HG02884 (cell line): ENCODE measurements around the gene KIF6.

Experiments
- ATAC-seq: cut with Tn5 transposase; IDR thresholded peaks from one replicate; pipeline ENCODE4 v1.9.1; 2021; ENCODE audit warnings: mild to moderate bottlenecking, moderate library complexity; ENCODE audit not compliant: unreplicated experiment

Gene KIF6, protein sequence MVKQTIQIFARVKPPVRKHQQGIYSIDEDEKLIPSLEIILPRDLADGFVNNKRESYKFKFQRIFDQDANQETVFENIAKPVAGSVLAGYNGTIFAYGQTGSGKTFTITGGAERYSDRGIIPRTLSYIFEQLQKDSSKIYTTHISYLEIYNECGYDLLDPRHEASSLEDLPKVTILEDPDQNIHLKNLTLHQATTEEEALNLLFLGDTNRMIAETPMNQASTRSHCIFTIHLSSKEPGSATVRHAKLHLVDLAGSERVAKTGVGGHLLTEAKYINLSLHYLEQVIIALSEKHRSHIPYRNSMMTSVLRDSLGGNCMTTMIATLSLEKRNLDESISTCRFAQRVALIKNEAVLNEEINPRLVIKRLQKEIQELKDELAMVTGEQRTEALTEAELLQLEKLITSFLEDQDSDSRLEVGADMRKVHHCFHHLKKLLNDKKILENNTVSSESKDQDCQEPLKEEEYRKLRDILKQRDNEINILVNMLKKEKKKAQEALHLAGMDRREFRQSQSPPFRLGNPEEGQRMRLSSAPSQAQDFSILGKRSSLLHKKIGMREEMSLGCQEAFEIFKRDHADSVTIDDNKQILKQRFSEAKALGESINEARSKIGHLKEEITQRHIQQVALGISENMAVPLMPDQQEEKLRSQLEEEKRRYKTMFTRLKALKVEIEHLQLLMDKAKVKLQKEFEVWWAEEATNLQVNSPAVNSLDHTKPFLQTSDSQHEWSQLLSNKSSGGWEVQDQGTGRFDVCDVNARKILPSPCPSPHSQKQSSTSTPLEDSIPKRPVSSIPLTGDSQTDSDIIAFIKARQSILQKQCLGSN

DNA sequence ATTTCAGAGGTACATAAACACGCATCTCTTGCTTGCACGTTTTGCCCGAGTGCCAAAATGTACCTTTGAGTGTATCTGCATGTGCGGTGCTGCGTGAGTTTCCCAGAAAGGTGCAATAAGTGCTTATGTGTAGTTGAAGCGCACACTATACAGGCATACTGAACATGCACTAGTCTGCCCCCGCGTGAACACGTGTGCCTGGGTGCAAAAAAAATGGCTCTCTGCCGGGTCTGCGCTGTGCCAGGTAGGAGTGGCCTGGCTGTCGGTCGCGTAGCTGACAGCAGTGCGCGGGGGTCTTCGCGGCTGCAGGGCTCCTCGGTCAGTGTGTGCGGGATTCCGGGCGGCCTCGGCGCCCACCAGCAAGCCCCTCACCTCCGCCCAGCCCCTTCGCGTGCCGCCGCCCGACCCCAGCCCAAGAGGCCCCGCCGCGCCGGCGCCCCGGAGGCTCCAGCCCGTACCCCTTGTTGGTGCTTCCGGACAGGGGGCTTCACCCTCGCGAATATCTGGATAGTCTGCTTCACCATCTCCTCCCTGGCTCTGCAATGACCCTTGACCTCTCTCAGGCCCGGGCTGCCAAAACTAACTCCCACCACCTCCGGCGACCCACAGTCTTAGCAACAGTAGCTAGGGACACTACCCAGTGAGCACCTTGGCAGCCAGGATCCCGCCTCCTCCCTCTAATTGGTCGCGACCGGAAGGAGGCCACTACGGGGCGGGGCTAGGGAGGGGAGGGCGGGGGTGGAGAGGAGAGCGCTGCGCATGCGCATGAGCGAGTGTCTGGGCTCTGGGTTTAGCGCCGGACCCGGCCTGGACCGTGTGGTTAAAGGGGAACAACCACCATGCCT, at the start of gene KIF6:
KIF6 (minus strand) TSS at position 622 of the 845 bp plus-strand sequence; CDS start at position 524, 98 bp downstream.
- peak; percentile 99 for ATAC-seq

DNA sequence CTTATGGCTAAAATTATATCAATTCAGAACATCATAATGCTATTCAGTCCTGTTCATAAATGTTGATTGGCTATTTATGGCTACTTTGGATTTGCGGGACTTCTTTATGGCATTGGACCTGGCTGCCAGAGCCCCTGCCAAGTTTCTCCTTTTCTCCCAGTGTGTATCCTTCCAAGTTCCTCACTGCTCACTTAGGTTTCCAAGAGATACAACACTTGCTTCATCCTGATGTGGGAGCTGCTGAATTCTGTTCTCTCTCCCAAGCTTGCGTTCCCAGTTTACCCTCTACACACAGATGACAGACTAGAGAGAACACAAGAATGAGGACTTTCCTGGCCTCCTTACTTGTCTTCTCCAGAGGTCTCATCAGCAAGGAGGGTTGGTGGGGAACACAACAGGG, 48.6 kb upstream of the KIF6 start:
- ATAC-seq = no peak

DNA sequence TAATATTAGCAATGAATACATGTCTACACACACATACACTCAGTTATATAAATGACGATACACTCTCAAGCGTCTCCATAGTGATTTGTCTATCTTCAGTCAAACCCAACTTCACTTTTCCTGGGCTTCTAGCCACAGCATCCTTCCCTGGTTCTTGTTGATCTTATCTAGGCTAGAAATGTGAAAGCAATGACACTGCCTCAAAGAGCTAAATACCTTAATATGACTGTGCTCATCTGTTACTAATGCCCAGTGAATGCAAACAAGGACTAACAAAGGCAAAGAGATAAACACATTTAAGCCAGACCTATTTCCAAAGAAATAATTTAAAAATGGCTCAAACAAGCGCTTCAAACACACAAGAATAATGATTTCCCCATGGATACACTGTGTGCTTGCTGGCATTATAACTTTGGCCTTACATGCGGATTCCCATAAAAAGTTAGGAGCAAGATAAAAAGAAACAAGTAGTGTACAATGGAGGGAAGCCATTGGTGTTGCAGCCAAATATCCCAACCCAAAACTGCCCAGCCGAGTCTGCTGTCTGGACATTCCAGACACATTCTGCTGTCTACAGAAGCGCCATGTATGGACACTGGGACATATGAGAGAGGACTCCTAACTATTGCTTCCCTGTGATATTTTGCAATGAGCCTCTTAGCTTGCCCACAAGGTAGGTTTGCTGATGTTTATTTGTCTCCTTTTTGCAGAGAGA, 47.5 kb upstream of the KIF6 start:
- ATAC-seq = no peak

DNA sequence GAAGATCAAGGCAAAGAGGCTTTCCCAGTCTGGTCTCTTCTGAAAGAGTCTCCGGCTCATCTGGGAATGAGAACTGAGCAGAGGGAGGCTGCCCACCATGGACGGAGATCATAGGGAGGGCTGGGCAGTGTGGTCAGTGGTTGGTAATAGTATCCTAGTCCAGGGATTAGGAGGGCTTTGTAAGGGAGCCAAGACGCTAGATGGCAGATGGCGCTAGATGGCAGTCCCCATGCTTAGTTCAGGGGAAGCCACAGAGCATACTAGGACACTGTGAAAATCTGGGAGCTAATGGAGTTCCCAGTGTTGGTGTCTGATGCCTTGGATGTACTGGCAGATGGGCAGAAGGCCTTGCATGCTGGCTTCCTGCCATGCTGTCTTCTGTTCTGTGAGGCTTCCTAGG, 45.2 kb upstream of the KIF6 start:
- no peak for ATAC-seq

DNA sequence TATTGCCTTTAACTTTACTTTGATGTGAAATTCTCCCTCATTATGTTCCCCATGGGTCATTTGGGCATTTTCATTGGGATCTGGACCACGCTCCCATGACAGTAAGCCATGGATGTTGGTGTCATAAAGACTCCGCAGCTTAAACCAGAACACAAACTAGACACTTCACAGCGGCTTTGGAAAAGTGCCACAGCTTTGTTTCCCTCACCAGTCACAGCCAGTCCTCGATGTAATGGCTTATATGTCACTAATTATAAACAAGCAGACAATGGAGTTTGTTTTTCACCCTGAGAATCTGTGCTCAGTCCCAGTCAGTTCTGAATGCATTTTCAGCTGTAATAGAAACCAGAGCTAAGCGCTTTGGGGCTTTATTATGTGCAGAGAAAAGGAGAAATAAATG, 43.8 kb upstream of the KIF6 start:
- ATAC-seq = no peak

DNA sequence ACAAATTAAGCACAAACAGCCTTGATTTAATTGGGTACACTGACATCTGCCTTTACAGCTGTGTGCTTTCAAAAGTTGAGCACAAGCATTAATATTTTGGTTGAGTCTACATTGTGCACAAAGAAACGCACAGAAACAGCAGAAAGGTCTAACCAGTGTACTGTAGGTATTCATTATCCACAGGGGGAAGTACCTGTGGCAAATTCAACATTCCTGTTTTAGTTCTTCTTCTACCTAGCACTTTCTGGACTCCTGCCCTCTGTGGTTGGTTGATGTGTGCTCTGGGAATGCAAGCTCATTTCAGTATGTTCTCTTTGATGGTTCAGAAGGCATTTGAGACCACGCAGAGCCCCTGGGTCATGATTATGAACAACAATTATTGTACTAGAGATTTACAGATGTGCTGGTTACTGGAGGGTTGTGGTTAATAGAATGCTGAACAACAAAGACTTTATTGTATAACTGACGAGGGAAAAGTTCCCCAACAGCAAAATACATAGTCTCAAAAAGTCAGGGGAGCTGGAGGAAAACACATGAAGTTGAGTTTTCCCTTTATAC, 40.4 kb upstream of the KIF6 start:
- no peak for ATAC-seq

DNA sequence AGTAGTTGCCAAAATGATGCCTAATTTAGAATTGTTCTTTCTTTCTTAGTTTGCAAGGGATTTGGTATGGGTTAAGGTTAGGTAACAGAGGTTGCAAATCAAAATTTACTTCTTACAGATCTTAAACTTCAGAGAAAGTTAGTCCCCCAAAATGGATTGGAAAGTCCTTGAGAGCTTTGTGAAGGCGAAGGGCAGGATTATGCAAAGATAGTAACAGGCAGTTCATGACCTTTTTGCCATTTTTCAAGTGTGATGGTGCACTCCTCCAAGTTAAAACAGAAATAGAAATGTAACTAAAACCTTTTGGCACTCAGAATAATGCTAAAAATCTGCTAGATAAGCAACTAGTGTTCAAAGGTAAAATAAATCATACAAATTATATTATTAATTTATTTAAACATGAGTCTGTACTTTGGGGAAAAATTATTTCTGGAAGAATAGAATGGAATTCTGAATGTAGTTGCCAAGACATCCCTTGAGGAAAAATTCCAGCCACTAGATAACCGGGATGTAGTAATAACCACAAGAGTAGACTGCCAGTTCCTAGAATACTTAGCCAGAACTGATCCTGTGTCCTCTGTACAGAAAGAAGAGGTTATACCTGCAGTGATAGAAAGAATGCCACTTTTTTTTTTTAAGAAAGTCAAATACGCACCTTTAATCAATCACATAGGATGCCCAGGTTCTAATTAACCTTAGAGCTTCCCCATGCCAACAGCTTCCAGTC, 35.2 kb upstream of the KIF6 start:
- no peak for ATAC-seq

DNA sequence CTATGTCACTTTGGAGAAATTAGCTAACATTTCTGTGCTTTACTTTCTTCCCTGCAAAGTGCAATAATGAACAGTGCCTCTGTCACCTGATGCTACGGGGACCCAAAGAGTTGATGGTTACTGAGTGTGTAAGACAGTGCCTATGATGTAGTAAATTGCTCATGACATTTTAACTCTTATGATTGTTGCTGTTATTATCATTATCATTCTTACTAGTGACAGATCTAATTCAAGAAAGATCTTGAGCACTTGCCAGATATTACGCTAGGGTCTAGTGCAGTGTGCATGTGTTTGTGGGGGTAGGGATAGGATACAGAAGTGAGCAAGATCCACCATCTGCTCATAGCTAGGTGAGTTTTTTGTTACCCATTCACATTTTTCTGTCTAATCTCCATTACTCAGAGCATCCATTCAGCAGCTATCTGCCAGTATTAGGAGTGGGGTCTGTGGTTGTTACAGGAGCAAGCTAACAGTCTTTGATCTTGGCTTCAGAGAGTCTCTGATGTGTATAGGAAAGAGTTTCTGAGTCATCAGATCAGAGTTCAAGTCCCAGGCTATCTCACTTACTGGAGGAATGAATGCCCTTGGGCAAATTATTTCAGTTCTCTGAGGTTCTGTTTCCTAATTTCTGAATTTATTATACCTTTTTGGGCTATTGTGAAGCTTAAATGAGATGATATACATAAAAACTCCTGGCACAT, 33.8 kb upstream of the KIF6 start:
- ATAC-seq = no peak

DNA sequence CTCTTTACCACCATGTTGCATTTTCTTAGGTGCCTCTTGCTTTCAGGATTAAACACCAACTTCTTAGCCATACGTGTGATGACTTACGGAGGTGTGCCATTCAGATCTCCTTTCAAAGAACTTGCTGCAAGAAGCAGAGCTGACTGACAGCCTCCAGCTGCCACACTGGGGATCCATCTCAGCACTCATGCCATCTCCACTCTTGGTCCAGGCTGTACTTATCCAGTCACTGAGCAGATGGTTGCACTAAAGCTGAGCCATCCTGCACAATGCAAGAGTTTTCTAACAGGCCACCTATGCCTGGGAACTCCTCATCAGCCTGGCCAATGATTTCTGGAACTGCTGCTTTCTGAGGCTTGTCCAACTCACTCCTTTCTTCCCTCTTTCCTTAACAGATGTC, 31.4 kb upstream of the KIF6 start:
- no peak for ATAC-seq

DNA sequence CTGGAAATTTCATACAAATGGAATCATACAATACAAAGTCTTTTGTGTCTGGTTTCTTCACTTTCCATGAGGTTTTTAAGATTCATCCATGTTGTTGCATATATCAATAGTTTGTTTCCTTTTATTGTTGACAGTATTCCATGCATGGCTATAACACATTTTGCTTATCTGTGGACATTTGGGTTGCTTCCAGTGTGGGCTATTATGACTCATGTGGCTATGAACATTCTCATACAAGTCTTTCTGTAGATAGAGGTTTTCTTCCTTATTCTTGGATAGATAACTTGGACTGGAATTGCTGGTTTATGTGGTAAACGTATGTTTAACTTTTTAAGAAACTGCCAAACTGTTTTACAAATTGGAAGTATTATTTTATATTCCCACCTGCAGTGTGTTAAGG, 30.0 kb upstream of the KIF6 start:
- ATAC-seq = no peak

DNA sequence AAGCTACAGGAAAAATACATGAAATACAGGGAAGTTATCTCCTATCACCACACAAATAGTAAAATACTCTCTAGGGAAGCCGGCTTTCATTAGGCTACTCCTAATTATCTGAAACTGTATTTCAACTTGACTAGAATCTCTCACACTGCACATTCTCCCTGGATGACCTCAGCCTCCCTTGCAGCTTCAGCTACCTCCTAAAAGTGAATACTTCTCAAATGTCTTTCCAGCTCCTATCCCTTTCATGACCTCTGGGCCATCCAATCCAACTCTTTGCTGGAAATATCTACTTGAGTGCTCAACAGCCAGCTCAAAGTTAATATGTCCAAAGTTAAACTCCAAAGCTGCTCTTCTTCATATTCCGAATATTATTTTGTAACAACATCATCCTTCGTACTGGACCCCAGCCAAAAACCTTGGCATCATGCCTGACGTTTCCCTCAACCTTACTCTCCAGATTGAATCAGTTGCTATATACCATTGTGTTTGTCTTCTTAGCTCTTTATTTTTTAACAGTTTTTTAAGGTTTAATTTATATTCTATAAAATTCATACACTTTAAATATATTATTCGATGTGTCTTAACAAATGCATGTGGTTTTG, 29.4 kb upstream of the KIF6 start:
- ATAC-seq = no peak

DNA sequence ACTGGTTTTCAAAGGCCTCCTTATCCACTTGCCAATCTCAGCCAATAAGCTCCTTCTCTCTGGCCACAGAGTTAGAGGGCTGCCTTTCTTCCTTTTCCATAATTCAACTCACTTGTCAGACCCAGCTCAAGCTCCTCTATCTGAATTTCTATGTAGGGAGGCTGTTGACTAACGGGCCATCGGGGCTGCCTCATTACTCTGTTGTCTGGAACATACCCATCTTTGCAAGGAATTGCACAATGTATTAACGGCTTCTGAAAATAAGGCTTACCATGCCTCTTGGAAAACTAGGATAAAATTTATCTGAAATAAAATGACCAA, 28.5 kb upstream of the KIF6 start:
- no peak for ATAC-seq

DNA sequence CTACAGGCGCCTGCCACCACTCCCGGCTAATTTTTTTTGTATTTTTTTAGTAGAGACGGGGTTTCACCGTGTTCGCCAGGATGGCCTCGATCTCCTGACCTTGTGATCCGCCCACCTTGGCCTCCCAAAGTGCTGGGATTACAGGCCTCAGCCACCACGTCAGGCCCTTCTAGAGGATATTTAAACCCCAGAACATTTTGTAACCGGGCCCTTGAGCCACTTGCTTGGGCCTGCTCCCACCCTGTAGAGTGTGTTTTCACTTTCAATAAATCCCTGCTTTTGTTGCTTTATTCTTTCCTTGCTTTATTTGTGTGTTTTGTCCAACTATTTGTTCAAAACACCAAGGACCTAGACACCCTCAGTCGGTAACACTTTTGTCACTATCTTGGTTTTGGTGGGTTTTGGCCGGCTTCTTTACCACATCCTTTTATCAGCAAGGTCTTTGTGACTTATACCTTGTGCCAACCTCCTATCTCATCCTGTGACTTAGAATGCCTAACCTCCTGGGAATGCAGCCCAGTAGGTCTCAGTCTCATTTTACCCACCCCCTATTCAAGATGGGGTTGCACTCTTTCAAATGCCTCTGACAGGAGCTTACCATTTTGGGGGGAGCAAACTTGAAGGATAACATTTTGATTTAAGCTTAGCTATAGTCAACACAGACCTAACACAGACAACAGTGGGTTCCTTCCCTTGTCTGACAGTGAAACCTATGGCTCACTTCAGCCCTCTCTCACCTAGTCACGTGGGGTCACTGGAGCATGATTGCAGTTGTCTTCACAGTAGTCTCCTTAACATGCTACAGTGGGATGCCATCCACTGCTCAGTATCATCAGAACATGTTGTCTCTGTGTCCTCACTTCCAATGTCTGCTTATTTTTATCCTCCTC, 27.9 kb upstream of the KIF6 start:
- no peak for ATAC-seq

DNA sequence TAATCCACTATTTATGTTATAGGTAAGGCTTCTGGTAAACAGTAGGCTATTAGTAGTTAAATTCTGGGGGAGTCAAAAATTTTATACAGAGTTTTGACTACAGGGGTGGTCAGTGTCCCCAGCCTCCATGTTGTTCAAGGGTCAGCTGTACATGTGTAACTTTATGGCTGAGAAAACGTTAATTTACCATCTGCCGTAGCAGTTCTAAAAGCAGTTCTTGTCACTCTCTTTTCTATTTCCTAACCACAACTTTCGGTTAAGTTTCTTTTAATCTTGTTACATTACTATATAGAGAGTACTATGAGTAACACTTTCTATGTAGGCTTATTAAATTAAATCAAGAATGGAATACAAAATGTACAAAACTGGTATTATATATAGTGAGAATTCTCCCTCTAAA, 21.6 kb upstream of the KIF6 start:
- ATAC-seq = no peak

DNA sequence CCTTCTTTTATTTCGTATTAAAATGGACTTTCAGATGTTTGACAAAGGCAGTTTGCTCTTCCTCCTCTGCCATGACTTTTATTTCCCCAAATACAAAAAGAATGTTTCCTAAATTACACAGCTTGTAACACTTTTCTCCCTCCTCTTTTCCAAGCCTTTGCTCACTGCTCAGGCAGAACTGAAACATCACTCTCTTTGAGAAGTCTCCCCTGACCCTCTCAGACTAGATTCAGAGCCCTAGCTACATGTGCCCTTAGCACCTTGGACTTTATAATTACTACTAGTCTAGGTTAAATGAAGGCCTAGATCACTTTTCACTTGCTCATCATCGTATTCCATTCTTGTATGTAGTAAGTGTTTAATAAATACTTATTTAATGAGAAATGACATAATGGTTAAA, 8.5 kb upstream of the KIF6 start:
- no peak for ATAC-seq

DNA sequence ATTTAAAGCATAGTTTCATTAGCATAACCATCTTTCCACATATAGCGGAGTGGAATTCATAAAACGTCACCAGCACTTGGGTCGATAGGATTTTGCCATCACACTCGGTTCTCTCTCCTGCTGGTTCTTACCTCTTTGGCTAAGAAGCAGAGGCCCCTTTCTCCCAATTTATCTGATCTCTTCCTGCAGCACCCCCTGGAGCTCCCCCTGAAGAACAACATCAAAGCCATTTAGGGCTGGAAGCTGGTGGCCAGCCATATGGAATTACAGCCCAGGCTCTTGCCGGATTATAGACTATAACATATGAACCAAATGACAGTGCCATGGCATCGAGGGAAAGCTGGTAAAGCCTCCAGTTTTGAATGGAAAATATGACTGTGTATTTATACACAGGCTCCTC, 6.4 kb upstream of the KIF6 start:
- ATAC-seq = no peak

DNA sequence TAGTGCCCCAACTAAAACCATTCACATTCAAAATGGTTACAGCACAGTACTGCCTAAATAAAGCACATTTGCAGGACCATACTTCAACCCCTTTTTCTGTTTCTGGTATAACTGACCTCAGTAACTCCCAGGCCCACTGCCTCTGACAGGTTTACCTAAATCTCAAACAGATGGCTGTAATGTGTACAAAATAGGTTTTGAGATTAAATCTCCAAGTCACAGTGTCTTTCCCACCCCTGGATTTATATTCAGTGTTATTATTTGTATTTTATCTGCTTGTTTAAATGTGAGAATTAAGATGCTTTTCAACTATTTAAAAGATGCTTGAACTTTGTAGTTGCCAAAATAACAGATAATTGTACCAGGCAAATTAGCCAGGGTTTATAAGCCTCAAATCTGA, 4.7 kb upstream of the KIF6 start:
- no peak for ATAC-seq

DNA sequence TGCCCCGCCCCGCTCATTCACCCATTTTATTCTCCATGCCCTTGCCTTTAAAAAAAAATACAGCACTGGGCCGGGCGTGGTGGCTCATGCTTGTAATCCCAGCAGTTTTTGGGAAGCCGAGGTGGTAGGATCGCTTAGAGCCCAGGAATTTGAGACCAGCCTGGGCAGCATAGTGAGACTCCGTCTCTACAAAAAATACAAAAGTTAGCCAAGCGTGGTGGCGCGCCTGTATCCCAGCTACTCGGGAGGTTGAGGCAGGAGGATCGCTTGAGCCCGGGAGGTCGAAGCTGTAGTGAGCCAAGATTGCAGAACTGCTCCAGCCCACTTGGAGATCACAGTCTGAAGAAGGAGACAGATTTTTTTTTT, 407 bp upstream of the KIF6 start:
- ATAC-seq = no peak
